Activated CD4-positive, CD25-positive, alpha-beta regulatory T cell (primary cell): Measurements from ENCODE around the gene NPAS3.

ENCODE experiments used
- DNase-seq, 4 experiments: peaks; one replicate each; lab custom pipeline; 2025; lab: John Stamatoyannopoulos, UW

The NPAS3 gene

DNA sequence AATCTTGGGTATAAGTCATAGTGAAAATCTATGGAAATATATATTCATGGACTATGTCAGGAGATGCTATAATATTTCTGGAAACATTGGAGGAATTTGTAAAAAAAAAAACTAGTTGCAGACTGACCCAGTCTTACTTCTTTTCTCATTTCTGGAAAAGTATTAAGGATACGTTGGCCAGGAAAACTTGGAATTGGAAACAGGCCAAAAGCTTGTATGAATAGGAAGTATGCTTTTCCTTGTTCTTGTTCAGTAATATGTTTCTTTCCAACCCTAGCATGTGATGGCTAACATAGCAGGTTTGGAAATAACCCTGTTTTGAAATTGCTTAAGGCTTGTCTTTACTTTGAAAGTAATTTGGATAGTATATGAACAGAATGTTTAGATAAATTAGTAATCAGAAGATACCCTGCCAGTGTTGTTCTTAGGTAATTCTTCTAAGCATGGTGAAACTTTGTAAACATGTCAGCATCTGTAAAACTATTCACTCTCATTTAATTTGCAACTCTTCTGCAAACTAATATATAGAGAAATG, 316.2 kb downstream of the NPAS3 start:
- DNase-seq, result no peak

DNA sequence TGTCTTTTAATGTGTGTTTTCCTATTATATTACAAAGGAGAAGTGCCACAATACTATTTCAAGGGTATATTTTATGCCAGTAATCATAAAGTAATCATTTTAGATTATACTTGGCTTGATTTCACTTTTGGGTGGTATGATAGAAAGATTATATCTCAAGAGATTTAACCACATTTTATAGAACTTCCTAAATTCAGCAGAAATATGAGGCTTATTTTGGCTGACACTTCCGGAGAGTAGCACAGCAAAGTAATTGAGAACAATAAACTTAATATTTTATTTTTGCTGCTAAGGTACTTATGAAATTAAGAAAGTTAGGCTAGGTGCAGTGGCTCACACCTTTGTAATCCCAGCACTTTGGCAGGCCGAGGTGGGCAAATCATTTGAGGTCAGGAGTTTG, 319.1 kb downstream of the NPAS3 start:
- no peak for DNase-seq

DNA sequence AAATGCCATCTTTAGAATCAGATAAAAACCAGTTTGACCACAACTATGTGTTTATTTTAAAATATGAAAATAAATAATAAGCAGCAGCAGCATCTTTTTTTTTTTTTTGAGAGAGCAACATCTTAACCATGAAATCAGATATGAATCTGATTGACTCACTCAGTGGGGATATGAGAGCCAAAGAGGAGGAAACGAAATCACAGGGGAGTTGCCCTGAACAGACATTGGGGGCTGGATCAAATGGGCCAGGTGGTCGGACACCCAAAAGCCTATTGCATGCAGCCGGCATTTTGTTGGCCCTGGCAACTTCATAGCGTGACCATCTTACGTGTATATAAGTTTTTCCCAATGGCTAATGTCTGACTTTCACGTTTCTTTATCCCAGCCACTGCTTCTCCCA, 321.1 kb downstream of the NPAS3 start:
- DNase-seq, result no peak

DNA sequence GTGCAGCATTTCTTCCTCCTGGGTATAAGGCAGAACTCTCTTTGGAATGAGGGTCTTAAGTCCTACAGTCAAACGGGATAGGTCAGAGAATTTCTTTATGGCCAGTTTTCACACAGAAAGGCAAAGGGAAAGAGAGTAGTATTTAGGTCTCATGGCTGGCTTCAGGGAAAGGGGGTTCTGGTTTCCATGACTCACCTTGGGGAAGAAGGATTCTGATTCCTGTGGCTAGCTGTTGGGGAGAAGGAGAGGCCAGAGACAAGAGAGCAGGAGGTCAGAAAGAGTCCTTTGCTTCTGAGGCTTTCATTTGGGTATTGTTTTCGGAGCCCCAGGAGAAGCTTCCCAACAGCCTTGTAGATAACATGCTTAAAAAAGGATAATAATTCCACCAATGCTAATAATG, 332.5 kb downstream of the NPAS3 start:
- DNase-seq, result no peak

DNA sequence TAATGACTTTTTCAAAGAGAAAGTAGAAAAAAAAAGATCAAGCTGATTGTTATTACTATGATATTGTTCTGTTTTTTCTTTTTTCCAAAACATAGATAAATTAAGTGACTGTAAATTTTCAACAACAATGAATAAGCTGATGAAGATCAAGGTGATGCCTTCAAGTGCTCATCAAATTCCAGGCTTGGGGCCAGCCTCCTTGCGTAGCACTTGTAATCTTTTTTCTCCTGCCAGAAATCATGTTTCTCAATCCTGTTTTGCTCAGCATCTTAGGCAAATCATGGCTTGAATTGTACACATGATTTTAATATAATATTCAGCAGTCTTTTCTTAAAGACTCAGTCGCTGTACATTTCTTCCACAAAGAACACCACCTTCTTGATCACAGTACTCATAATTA, 333.2 kb downstream of the NPAS3 start:
- DNase-seq, result no peak

DNA sequence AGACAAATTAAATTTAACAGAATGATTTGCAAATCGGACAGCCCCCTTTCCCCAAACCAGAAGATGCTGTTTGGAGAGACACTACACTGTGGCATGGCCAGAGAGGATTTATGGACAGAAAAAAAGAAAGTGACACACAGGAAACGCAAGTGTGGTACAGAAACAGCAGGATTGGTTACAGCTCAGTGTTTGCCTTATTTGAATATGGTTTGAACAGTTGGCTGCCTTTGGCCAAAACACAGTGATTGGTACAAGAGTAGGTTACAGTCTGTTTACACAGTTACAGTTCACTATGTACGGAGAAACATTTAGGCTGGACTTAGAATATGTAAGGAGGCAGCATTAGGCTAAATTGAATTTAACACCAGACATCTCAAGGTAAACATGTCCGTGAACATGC, 335.3 kb downstream of the NPAS3 start:
- no peak for DNase-seq

DNA sequence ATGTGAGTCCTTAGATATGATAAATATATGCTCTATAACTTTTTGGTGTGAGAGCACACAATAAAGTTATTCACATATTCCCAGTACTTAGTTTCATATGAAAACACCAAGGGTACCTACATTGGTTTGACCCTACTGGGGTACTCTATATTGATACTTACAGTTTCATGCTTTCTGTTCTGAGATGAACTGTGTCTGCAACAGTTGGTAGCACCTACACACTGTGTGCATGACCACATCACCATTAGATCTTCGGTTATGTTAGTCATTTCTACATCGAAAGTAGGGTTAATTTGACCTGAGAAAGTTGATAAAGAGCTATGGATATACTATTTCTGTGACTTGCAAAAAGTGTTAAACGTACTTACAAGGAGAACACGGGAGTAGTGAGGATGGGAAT, 337.2 kb downstream of the NPAS3 start:
- DNase-seq, result no peak

DNA sequence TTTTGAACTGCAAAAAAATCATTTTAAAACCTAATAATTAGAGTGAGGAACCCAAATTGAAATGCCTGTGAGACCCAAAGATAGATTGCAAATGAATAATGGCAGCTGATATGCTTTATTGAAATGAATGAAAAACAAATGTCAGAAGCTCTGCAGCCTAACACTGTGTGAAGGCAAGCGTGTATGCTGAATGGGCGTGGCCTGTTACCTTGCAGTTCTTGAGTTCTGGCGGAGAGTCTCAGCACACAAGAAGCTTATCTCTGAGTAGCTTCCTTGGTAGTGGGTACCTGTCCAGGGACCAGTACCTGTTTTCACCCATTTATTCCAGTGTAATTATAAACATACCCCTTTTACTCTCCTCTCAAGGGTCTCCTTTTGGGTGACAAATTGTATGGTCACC, 341.2 kb downstream of the NPAS3 start:
- no peak for DNase-seq

DNA sequence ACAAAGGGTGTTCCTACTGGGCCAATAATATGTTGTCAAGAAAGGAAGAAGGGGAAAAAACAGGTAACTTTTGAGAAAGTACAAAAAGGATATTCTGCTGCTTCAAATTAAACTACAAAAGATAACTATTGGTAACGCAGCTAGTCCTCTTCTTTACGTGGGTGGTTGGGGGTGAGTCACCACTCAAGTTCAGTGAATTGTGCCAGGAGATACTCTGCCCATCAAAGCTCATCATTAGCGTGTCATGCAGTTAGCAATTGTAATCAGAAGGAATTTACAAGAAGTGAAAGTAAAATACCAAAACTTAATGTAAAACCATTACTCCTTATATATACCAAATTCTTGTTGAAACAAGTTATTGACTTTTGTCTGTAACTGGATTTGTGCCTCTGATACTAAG, 342.0 kb downstream of the NPAS3 start:
- no peak for DNase-seq

DNA sequence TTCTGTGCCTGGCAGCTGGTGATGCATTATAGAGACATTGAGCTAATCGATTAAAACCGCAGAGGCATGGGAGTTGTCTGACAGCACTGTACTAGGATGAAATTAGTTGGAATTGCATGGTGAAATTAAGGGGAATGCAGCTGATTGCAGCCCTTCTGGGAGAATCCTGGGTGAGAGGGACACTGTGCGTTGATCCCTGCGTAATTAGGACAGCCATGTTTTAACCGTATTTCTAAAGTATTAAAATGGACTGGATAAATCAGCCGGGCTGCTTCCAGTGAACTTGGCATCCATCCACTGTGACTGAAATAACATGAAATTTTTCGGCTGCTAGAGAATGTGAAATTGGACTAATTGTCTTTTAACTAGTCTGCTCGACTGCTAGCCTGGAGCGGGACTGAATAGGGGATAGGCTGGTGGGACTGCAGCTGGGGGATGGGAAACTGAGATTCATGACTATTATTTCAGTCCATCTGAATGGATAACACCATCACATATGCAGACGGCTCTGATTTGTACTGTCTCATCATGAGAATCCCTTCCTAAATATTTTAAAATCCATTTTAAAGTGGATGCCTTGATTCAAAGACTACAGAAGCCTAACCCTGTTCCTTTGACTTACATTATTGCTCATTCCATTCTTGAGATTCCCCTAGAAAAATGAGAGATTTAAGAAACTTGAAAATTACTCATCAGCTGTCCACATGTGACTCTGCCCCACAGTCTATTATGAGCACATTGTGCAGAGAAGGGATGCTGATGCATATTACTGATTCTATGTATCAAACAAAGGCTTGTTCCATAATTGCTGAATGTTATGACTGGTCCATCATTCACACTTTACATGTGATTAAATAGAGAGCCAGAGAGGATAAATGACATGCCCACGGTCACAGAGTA, 343.9 kb downstream of the NPAS3 start:
- no peak for DNase-seq

DNA sequence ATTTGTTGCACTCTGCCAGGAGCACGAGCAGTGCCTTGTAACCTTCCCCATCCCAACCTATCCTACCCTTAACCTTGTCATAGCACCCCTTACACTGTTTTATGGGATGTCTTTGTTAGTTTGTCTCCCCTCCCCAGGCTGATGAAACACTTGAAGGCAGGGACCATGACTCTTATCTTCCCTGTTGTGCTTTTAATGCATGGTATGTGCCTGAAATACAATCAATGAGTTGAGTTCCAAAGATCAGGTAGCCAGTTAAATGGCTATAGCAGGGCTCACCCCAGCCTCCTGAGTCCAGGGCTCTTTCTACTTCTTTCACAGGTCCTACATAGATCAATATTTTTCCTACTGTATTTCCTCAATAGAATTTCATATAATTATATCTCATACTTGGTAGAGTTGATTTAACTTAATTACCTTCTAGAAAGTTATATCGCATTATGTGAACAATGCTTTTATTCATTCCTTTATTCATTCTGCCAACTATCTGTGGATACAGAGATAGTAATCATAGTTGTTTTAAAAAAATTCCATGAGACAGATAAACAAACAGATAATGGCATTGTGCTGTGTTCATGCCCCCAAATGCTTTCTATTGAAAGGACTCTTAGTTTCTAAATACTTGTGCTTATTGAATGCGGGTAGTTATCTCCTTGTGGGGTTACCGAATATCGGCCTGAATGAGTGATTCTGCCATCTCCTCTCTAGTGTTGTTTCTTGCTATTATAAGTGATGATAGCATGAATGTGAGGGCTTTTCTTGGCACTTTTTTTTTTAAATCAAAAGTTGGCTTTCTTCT, 347.4 kb downstream of the NPAS3 start:
- DNase-seq, result no peak

DNA sequence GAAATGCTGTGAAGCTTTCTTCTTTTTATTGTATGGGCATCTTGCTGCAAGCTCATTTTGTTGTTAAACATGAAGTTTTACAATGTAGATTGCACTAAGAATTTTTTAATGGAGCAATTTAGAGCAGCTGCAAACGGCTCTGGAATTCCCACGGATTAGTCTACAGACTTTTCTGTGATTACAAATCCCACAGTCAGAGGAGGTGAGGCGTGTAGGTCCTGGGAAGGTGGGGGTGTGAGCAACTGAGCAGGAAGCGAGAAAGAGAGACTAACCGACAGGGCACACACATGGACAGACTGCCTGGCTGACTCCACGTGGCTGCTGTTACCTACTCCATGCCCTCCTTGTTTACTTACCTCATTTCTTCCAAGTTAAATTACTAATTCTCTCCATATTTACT, 348.5 kb downstream of the NPAS3 start:
- no peak for DNase-seq

DNA sequence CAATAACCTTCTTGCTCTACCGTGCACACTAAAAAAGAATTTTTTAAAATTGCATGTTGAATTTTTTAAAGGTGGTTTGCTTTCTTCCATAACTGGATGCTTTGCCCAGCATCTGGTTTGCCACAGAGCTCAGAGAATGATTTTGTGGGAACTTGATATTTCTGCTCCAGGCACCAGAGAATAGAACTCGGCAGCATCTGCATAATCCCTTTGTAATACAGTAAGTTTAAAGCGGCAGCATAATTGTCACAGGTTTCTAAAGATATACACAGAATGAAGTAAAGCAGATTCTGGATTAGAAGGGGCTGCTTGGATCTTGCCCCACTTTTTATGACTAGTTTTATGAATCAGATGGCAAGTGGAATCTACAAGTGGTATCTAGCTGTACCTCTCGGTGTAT, 352.0 kb downstream of the NPAS3 start:
- DNase-seq, result no peak

DNA sequence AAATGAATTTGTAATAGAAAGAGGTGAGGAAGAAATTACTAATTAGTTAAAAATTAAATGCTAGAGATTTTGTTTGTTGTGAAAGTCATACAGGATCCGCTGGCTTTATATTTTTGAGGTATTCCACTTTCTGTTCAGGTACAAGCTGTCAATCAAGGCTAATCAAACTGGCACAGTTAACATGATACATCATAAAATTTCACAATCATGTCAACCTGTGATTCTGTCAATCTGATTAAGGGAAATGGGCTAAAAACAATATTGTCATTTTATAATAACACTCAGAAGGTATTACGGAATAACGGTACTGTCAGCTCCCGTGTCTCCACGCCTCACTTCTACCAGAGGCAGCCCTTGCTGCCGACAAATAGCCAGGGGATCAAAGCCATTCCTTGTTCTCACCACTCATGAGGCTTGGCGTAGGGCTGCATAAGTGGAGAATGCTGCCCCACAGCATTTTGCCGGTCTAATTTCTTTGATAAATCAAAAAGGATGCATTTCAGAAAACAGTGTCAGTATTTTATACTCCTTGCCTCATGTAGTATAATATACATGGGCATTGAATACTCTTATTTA, 352.9 kb downstream of the NPAS3 start:
- DNase-seq, result no peak

DNA sequence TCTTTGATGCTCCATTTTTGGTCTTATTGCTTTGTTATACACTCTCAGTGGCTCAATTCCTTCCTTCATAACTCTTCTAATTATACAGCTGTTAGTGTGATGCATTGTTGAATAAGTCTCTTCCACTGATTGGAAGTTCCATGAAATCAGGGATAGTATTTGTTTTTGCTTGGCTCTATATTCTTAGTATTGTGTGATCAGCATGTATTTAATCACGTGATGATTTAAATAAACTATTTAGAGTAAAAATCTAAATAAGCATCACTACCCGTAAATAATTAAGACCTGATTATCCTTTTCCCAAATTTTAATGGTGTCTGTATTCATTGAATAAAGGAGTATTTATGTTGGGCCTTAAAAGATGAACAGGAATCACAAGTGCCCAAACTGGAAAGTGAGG, 355.7 kb downstream of the NPAS3 start:
- DNase-seq, result no peak

DNA sequence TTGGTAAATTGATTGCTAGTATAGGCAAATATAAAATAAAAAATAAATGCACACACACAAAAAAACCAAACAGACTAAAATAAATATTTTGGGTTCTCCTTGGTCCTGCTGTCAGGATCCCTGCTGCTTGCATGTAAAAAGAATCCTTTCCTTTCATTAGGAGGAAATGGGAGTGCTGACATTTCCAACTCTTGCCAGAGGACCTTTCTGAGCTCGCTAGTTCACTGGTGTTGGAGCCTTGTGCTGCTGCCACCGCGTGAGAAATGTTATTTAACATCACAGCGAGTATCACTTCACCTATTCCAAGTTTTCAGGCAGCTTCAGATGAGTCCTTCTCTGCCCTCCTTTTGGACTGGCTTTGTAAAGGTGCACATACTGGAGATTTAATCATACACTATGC, 358.9 kb downstream of the NPAS3 start:
- DNase-seq, result no peak

DNA sequence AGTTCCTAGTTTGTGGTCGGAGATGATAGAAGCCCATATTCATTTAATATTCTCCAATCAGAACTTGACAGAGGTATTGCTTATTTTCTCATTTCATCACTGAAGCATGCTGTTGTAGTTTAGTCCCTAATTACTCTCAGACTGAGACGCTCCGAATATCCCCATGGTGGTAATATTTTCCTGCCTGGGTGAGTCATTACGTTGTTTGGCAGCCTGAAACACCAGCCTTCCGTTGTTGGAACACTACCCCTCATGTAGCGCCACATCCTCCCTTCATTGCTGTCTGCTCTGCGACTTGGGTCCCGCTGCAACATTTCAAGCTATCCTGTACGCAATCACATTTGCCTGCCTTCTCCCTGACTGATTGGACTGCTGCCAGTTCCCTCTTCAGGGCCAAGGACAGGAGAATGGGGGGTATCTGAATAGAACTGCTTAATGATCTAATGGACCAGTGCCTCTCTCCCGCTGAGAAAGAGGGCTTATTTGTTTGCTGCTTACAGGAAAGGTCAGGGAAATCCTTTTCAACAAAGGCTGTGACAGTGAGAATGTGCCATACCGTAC, 369.1 kb downstream of the NPAS3 start:
- DNase-seq, result no peak

DNA sequence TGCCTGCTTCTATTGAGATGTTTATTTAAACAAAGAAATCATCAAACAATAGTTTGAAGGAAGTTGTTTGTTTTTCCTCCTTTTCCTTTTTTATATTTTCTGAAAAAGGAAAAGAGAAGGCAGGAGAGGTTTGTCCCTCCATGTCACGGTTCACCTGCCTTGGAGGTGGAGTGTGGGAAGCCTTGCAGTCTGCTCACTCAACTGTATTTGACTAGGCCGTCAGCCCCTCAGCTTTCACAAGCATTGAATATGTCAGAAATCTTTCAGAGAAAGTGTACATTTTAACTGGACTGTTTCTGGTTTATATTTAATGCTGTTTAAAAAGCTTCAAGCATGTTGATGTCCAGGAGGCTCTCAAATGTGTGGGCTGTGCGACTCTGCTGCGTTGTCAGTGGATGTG, 370.4 kb downstream of the NPAS3 start:
- DNase-seq, result no peak

DNA sequence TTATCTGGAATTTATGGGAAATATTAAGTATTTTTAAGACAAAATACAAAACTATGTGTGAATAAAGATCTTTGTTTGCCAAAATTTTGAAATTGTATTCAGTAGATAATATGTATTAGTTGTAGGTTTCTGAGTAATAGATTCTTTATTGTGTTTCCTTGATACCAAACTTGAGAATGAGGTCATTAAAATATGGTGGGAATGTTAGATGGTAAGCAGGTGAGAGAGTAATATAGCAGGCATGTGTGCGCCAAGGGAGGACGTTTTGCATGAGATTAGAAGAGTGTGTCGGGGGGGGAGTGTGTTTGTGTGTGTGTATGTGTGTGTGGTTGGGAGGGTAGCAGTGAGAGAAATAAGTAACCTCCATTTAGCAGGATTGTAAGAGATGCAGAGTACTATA, 376.5 kb downstream of the NPAS3 start:
- no peak for DNase-seq

DNA sequence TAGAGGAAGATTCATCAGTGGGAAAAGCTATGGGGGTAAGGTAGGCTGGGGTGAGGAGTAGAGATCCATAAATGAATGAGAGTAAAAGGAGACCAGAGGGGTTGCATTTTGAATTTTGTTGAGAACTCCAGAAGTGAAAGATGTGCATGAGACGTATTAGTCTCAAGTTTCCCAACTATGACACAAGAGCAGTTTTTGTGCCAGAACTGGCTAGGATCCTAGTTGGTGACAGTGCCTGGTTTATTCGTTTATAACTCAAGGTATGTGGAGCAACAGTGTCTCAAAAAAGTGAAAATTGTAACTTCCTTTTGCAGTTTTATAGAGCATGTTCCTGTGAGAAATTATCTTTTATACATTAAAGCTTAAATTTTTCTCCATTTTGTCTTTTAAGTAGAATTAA, 377.0 kb downstream of the NPAS3 start:
- DNase-seq, result no peak

DNA sequence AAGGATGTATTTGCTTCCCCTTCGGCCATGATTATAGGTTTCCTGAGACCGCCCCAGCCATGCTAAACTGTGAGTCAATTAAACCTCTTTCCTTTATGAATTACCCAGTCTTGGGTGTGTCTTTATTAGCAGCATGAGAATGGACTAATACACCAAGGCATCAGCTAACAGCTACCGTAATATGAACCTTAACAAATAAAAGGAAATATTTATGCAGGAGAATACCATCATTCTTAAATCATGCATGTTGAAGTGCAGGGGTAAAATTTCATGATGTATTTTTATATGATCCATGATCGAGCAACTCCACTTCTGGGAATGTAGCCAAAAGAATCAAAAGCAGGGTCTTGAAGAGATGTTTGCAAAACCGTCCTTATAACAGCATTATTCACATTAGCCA, 379.0 kb downstream of the NPAS3 start:
- no peak for DNase-seq

DNA sequence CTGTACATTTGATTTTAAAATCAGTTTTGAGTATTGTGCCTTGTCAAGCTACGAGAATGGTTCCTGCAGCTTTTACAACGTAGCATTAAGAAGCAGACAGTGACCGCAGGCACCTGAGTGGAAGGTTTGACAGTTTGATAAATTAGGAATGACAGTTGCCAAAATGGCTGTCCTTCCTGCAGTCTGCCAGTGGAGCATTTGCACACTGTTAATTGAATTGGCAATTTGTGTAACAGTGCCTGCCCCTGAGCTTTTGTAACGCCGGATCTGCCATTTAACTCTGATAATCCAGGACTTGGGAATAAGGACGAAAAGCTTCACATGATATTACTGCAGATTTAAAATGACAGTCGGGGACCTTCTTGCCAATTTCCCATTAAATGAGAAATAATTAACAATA, 385.3 kb downstream of the NPAS3 start:
- no peak for DNase-seq
